ENCODE data around the gene ZNF761. TPM values are rescaled to one million over a fixed set of nuclear protein-coding genes. Genes with fewer than 3 reads are reported as not detected.
"Not testable (repeated sequence)": the region's sequence is repeated elsewhere in the genome, so short reads cannot be mapped to it uniquely, and the experiment has no call there.

ZNF761 gene
- total and polyA plus RNA-seq, 3 donors from 2014 or later: 6.4 to 15.9 (median 11.2) TPM

- DNase-seq: peak; percentile 52
- TF ChIP-seq CTCF (IDR thresholded peaks at IDR 0.05): peak in 1 of 3 experiments; percentile 28
- H3K27me3 ChIP-seq: not testable (repeated sequence)
Measured at GRCh38 chr19:53503671-53504364, 72.0 kb downstream of the ZNF761 start.

GRCh38 chr19:53504365-53504703, 72.5 kb downstream of the ZNF761 start:
- WGBS, 2 donors: 8 to 11% methylated on average over 13 of the region's 13 CpGs
- intact Hi-C loops (cut with DNase I; ENCODE audit: low total_unique reads); H3K36me3 ChIP-seq (ENCODE audit: low read depth, missing control alignments); H3K9me3 ChIP-seq; H3K27me3 ChIP-seq; H3K4me1 ChIP-seq: not testable (repeated sequence)
- peak; percentile 69 for DNase-seq
- TF ChIP-seq CTCF (IDR thresholded peaks at IDR 0.05): peak in 1 of 3 experiments; percentile 9
- H3K4me3 ChIP-seq: peak overlapping the region in 1 of 2 donors; percentile 13
- peak overlapping the region; percentile 44 to 80 for H3K27ac ChIP-seq

More at GRCh38 chr19:53503671-53504364, 72.0 kb downstream of the ZNF761 start:
- WGBS, 2 donors: 9% methylated on average over 9 of the region's 14 CpGs; no CpG with 5 or more reads in 1 of the 2 donors
- intact Hi-C loops (cut with DNase I; ENCODE audit: low total_unique reads); H3K36me3 ChIP-seq (ENCODE audit: low read depth, missing control alignments); H3K4me1 ChIP-seq; H3K9me3 ChIP-seq; H3K4me3 ChIP-seq: not testable (repeated sequence)
- H3K27ac ChIP-seq: peak overlapping the region in 1 of 2 donors; percentile 44

- peak; percentile 63 for DNase-seq
- H3K27ac ChIP-seq: peak overlapping the region; percentile 44 to 80
- WGBS, 2 donors: 29% methylated on average over 7 of the region's 7 CpGs
- H3K4me1 ChIP-seq: peaks cover 10% of the 10 kb centered on the region
- H3K36me3 ChIP-seq (ENCODE audit: low read depth, missing control alignments): no peaks in the 10 kb centered on the region
- TF ChIP-seq POLR2A (IDR thresholded peaks at IDR 0.05) (no peak), CTCF (IDR thresholded peaks at IDR 0.05) (no peak)
- H3K27me3 ChIP-seq: no peaks in the 10 kb centered on the region
- intact Hi-C loops (cut with DNase I; ENCODE audit: low total_unique reads): no loop called here
- H3K4me3 ChIP-seq: no peak overlapping the region
- no peaks in the 10 kb centered on the region for H3K9me3 ChIP-seq
Measured at GRCh38 chr19:53504885-53505284, 73.1 kb downstream of the ZNF761 start.

GRCh38 chr19:53506728-53507127, 74.9 kb downstream of the ZNF761 start:
- TF ChIP-seq POLR2A (IDR thresholded peaks at IDR 0.05) (no peak), CTCF (IDR thresholded peaks at IDR 0.05) (no peak)
- Histone ChIP-seq H3K9me3 (no peaks in the 10 kb centered on the region), H3K27ac (no peak overlapping the region), H3K36me3 (ENCODE audit: low read depth, missing control alignments) (no peaks in the 10 kb centered on the region), H3K4me1 (peaks cover 10% of the 10 kb centered on the region), H3K4me3 (no peak overlapping the region), H3K27me3 (no peaks in the 10 kb centered on the region)
- intact Hi-C loops (cut with DNase I; ENCODE audit: low total_unique reads): no loop called here
- no peak for DNase-seq
- 87 to 90% methylated on average over 8 of the region's 8 CpGs for WGBS, 2 donors

Small RNAs within 50 kb of the gene (small RNA-seq; reads per million reads assigned to genes)
- 0 reads per million in 2 donors for gene RPL39P36

Other genes with a start within 250 kb of the ZNF761 start
- gene ZNF665, start 238.6 kb upstream of the ZNF761 start, total RNA-seq: 10 to 100 TPM in 1 of 2 donors, 1 to 10 TPM in 1; 7.6 to 11.7 TPM
- 4.2 TPM for gene ZNF665, start 238.6 kb upstream of the ZNF761 start, polyA plus RNA-seq (ENCODE audit: insufficient read depth, low read depth, low replicate concordance)
- 10 to 100 TPM; 46.7 to 54.3 TPM for gene ZNF677, start 177.1 kb upstream of the ZNF761 start, total RNA-seq
- 88.9 TPM for gene ZNF677, start 177.1 kb upstream of the ZNF761 start, polyA plus RNA-seq (ENCODE audit: insufficient read depth, low read depth, low replicate concordance)
- 1 to 10 TPM in 1 of 2 donors, not detected in 1; 1.2 TPM for gene VN1R2, start 173.7 kb upstream of the ZNF761 start, total RNA-seq
- 0.25 TPM for gene VN1R2, start 173.7 kb upstream of the ZNF761 start, polyA plus RNA-seq (ENCODE audit: insufficient read depth, low read depth, low replicate concordance)
- gene VN1R4, start 164.3 kb upstream of the ZNF761 start, total RNA-seq: under 1 TPM in 1 of 2 donors, not detected in 1; 0.37 TPM
- not detected for gene VN1R4, start 164.3 kb upstream of the ZNF761 start, polyA plus RNA-seq (ENCODE audit: insufficient read depth, low read depth, low replicate concordance)
- 1 to 10 TPM; 6.5 to 6.6 TPM for gene ZNF845, start 98.2 kb upstream of the ZNF761 start, total RNA-seq
- gene ZNF845, start 98.2 kb upstream of the ZNF761 start, polyA plus RNA-seq (ENCODE audit: insufficient read depth, low read depth, low replicate concordance): 2.1 TPM
- 10 to 100 TPM; 18.8 to 27.3 TPM for gene ZNF525, start 66.3 kb upstream of the ZNF761 start, total RNA-seq
- gene ZNF525, start 66.3 kb upstream of the ZNF761 start, polyA plus RNA-seq (ENCODE audit: insufficient read depth, low read depth, low replicate concordance): 14.0 TPM
- gene ZNF765, start 36.8 kb upstream of the ZNF761 start, total RNA-seq: 10 to 100 TPM; 21.9 to 22.4 TPM
- gene ZNF765, start 36.8 kb upstream of the ZNF761 start, polyA plus RNA-seq (ENCODE audit: insufficient read depth, low read depth, low replicate concordance): 6.5 TPM
- gene ZNF813, start 35.7 kb downstream of the ZNF761 start, total RNA-seq: 1 to 10 TPM; 4.6 to 4.8 TPM
- gene ZNF813, start 35.7 kb downstream of the ZNF761 start, polyA plus RNA-seq (ENCODE audit: insufficient read depth, low read depth, low replicate concordance): 2.0 TPM
- gene ZNF331, start 106.2 kb downstream of the ZNF761 start, total RNA-seq: 10 to 100 TPM; 31.4 to 36.5 TPM
- 26.5 TPM for gene ZNF331, start 106.2 kb downstream of the ZNF761 start, polyA plus RNA-seq (ENCODE audit: insufficient read depth, low read depth, low replicate concordance)
- gene DPRX, start 200.0 kb downstream of the ZNF761 start, total RNA-seq: not detected
- gene DPRX, start 200.0 kb downstream of the ZNF761 start, polyA plus RNA-seq (ENCODE audit: insufficient read depth, low read depth, low replicate concordance): not detected